CD4-positive, alpha-beta T cell (primary cell): ENCODE results near the gene SLC49A4. TPM values are rescaled to one million over a fixed set of nuclear protein-coding genes. Genes with fewer than 3 reads are reported as not detected.
A peak's percentile ranks its signal among the peaks of the same experiment; 100 is the strongest.

Source experiments
- ATAC-seq: fragments of 200-7000 bp; cut with Tn5 transposase; one replicate; pipeline ENCODE4 v1.10.0; 2022; ENCODE audit warnings: mild to moderate bottlenecking; ENCODE audit not compliant: poor library complexity
- CTCF ChIA-PET: fragments of 350-600 bp; sonication (Branson Sonifier 250); formaldehyde crosslinking; loops from one replicate; lab custom pipeline; 2021; ENCODE audit warnings: antibody characterized with exemption, inconsistent platforms; lab: Charles Lee
- POLR2A ChIA-PET: fragments of 350-600 bp; sonication (Branson Sonifier 250); formaldehyde crosslinking; loops from one replicate; lab custom pipeline; 2021; ENCODE audit warnings: antibody characterized with exemption, inconsistent platforms; lab: Charles Lee
- DNase-seq, 14 experiments: peaks; one replicate each; pipeline ENCODE4 v3.0.0-alpha.2; 2013 to 2020; ENCODE audit warnings: mixed read lengths in 2 of 14
- H3K27ac ChIP-seq, 2 donors: one replicate each; pipeline versions ENCODE4 v1.5.1 to v1.7.0; 2013; ENCODE audit warnings: low read length in 2 of 2, low read depth in 1 of 2, mild to moderate bottlenecking in 1 of 2
- H3K27me3 ChIP-seq, 2 experiments: 1 replicate in 1 of 2; 2 replicates in 1 of 2; pipeline versions ENCODE4 v1.6.1 to v1.7.0; 2013; ENCODE audit warnings: low read length in 2 of 2, control low read depth in 1 of 2, mild to moderate bottlenecking in 1 of 2, moderate library complexity in 1 of 2; ENCODE audit not compliant: insufficient read depth in 2 of 2, control insufficient read depth in 1 of 2
- H3K36me3 ChIP-seq: one replicate; pipeline ENCODE4 v1.6.1; 2013; ENCODE audit warnings: low read length, control low read depth; ENCODE audit not compliant: insufficient read depth
- H3K4me1 ChIP-seq: one replicate; pipeline ENCODE4 v1.6.1; 2013; ENCODE audit warnings: low read length, control low read depth; ENCODE audit not compliant: insufficient read depth
- H3K4me3 ChIP-seq: one replicate; pipeline ENCODE4 v1.5.1; 2013; ENCODE audit warnings: mild to moderate bottlenecking, low read length, moderate library complexity
- H3K9me3 ChIP-seq, 2 experiments: 1 replicate in 1 of 2; 2 replicates in 1 of 2; pipeline versions ENCODE4 v1.6.1 to v1.7.0; 2013; ENCODE audit warnings: low read length in 2 of 2, mild to moderate bottlenecking in 2 of 2, control low read depth in 1 of 2, moderate library complexity in 1 of 2; ENCODE audit not compliant: control insufficient read depth in 1 of 2, insufficient read depth in 1 of 2
- H3K27ac Mint-ChIP-seq: one replicate; pipeline ENCODE4 v1.8.0; 2020; ENCODE audit warnings: mixed read lengths
- H3K27me3 Mint-ChIP-seq: one replicate; pipeline ENCODE4 v1.8.0; 2021; ENCODE audit warnings: mixed read lengths
- H3K36me3 Mint-ChIP-seq: one replicate; pipeline ENCODE4 v1.8.0; 2021; ENCODE audit warnings: low read depth, mixed read lengths
- H3K4me1 Mint-ChIP-seq: one replicate; pipeline ENCODE4 v1.8.0; 2021; ENCODE audit warnings: low read depth, mixed read lengths
- H3K4me3 Mint-ChIP-seq: one replicate; pipeline ENCODE4 v1.8.0; 2020; ENCODE audit warnings: mild to moderate bottlenecking, mixed read lengths
- H3K9me3 Mint-ChIP-seq: one replicate; pipeline ENCODE4 v1.8.0; 2020; ENCODE audit warnings: mixed read lengths
- CTCF ChIP-seq: fragments of 200-600 bp; IDR thresholded peaks from one replicate; pipeline ENCODE4 v1.8.0; 2022; ENCODE audit warnings: antibody characterized with exemption, mild to moderate bottlenecking
- intact Hi-C, 2 experiments: fragments of 100-400 bp; cut with DNase I in 1 of 2; cut with micrococcal nuclease in 1 of 2; formaldehyde crosslinking; loops; one replicate each; pipeline versions ENCODE4 v1.15.1 to v1.9.0; 2023 to 2025; cut with DNase I, micrococcal nuclease
- total RNA-seq, 174 experiments: library from RNA in 2 of 174; stranded (reverse) in 2 of 174; gene quantifications; one replicate each; pipeline ENCODE4 v1.2.3 and lab custom pipeline; 2021 to 2026

Gene SLC49A4
- total RNA-seq, 2 experiments from 2014 or later, result 4.7 to 5.1 TPM

GRCh38 chr3:122873741-122874515, 79.1 kb downstream of the SLC49A4 start:
- no peak for ATAC-seq

DNA sequence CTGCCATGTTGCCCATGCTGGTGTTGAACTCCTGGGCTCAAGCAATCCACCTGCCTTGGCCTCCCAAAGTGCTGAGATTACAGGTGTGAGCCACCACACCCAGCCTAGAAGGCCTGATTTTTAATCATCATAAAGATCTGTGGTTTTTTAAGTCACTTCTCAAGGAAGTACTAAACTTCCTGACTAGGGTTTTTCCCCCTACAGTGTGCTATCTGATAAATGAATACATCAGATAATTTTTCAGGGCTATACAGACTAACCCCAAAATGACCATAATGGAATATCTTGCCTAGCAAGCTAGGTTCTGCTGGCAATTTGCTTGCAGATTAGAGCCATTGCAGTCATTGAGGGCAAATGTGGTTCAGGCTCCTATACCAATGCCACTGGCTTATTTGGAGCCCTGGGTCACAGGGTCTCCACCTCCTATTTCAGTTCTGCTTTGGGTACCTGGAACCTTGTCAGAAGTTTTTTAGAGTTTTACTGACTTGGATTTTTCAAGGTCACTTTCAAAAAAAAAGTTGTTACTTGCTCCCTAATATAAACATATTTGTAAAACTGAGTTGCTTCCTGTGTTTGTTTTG, 80.8 kb downstream of the SLC49A4 start:
- DNase-seq (peak in 1 of 14 experiments; percentile 13), ATAC-seq (no peak)
- Mint-ChIP-seq H3K9me3 (peaks cover 2% of the 10 kb centered on the region), H3K27me3 (no peaks in the 10 kb centered on the region), H3K4me3 (no peak overlapping the region), H3K27ac (no peak overlapping the region), H3K4me1 (peaks cover 20% of the 10 kb centered on the region), H3K36me3 (peaks cover 65% of the 10 kb centered on the region)
- no peak overlapping the region for H3K27ac ChIP-seq
- H3K36me3 ChIP-seq, result peaks cover 5% of the 10 kb centered on the region
- POLR2A ChIA-PET, result no interaction called here
- peaks cover 7% of the 10 kb centered on the region for H3K4me1 ChIP-seq
- no peak overlapping the region for H3K4me3 ChIP-seq
- TF ChIP-seq CTCF, result no peak
- CTCF ChIA-PET, result no interaction called here
- intact Hi-C loops, result no loop called here
- H3K27me3 ChIP-seq, result no peaks in the 10 kb centered on the region
- peaks cover 0 to 4% of the 10 kb centered on the region in 2 experiments for H3K9me3 ChIP-seq

More at GRCh38 chr3:122873741-122874515, 79.1 kb downstream of the SLC49A4 start:
- CTCF ChIA-PET, result no interaction called here
- H3K36me3 Mint-ChIP-seq, result peaks cover 52% of the 10 kb centered on the region
- POLR2A ChIA-PET, result no interaction called here
- no peak for TF ChIP-seq CTCF
- no peaks in the 10 kb centered on the region for H3K27me3 Mint-ChIP-seq
- no peak overlapping the region for H3K4me3 Mint-ChIP-seq
- intact Hi-C loops, result no loop called here
- no peaks in the 10 kb centered on the region for H3K27me3 ChIP-seq
- no peak overlapping the region for H3K27ac ChIP-seq
- H3K4me1 ChIP-seq, result peaks cover 7% of the 10 kb centered on the region
- no peak overlapping the region for H3K27ac Mint-ChIP-seq
- peaks cover 0 to 4% of the 10 kb centered on the region in 2 experiments for H3K9me3 ChIP-seq
- no peak overlapping the region for H3K4me3 ChIP-seq
- peaks cover 2% of the 10 kb centered on the region for H3K9me3 Mint-ChIP-seq
- DNase-seq, result no peak
- peaks cover 3% of the 10 kb centered on the region for H3K36me3 ChIP-seq
- H3K4me1 Mint-ChIP-seq, result peaks cover 20% of the 10 kb centered on the region

DNA sequence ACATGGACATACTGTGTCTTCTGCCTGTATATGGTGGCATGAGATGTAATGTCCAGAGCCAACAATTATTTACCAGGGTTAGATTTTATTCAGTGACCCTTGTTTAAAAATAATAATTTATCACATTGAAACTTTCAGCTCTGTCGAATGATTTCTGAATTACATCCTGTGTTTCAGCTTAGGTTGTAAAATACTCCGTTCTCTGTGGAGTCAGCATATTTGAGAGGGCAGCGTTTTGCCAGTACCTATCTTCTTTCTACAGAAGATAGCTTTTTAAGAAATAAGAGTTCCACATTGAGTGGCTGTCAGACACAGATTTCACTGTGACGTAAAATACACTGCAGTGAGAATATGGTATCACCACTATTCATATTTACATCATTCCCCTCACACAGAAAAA, 85.3 kb downstream of the SLC49A4 start:
- Histone ChIP-seq H3K9me3 (peaks cover 0 to 3% of the 10 kb centered on the region in 2 experiments), H3K4me3 (no peak overlapping the region), H3K36me3 (peaks cover 2% of the 10 kb centered on the region), H3K4me1 (peaks cover 6% of the 10 kb centered on the region), H3K27ac (no peak overlapping the region), H3K27me3 (no peaks in the 10 kb centered on the region)
- TF ChIP-seq CTCF, result no peak
- no peaks in the 10 kb centered on the region for H3K9me3 Mint-ChIP-seq
- no peak overlapping the region for H3K27ac Mint-ChIP-seq
- ChIA-PET POLR2A (no interaction called here), CTCF (no interaction called here)
- DNase-seq (no peak), ATAC-seq (no peak)
- no peaks in the 10 kb centered on the region for H3K27me3 Mint-ChIP-seq
- peaks cover 14% of the 10 kb centered on the region for H3K4me1 Mint-ChIP-seq
- intact Hi-C loops, result no loop called here
- no peak overlapping the region for H3K4me3 Mint-ChIP-seq
- peaks cover 41% of the 10 kb centered on the region for H3K36me3 Mint-ChIP-seq
